ENCODE results near the gene OR2V1.

The OR2V1 gene

GRCh38 chr5:181086026-181086883, 44.7 kb downstream of the OR2V1 start:
- H3K9me3 ChIP-seq (ENCODE audit: insufficient read depth, low read length) = no peaks in the 10 kb centered on the region
- no peak overlapping the region for H3K4me2 ChIP-seq (ENCODE audit: low read length)
- no peak overlapping the region for H2AFZ ChIP-seq (ENCODE audit: low read depth, low read length)
- TF ChIP-seq CTCF (IDR thresholded peaks at IDR 0.05; ENCODE audit: low read depth, low read length) (no peak), EZH2phosphoT487 (IDR thresholded peaks at IDR 0.05; ENCODE audit: low read depth) (no peak)
- no peaks in the 10 kb centered on the region for H3K4me1 ChIP-seq (ENCODE audit: low read length)
- H3K4me3 ChIP-seq (ENCODE audit: low read length) = no peak overlapping the region
- no peaks in the 10 kb centered on the region for H3K36me3 ChIP-seq (replicated peaks; ENCODE audit: low read depth, low read length)
- peaks cover 10% of the 10 kb centered on the region; the same call in 1 of the 2 replicates for H3K27me3 ChIP-seq (ENCODE audit: low read depth, low read length)
- H3K9ac ChIP-seq (ENCODE audit: low read length) = no peak overlapping the region
- no peaks in the 10 kb centered on the region for H3K79me2 ChIP-seq (ENCODE audit: low read length)
- no peaks in the 10 kb centered on the region for H4K20me1 ChIP-seq (ENCODE audit: insufficient read depth, low read length)
- H3K27ac ChIP-seq (ENCODE audit: low read length) = no peak overlapping the region

- H3K4me2 ChIP-seq (ENCODE audit: low read length) = no peak overlapping the region
- no peak for TF ChIP-seq CTCF (IDR thresholded peaks at IDR 0.05; ENCODE audit: low read depth, low read length)
- TF ChIP-seq EZH2phosphoT487 (IDR thresholded peaks at IDR 0.05; ENCODE audit: low read depth) = no peak
- H3K79me2 ChIP-seq (ENCODE audit: low read length) = no peaks in the 10 kb centered on the region
- H3K9ac ChIP-seq (ENCODE audit: low read length) = no peak overlapping the region
- no peak overlapping the region for H3K4me3 ChIP-seq (ENCODE audit: low read length)
- no peaks in the 10 kb centered on the region for H3K36me3 ChIP-seq (replicated peaks; ENCODE audit: low read depth, low read length)
- H3K4me1 ChIP-seq (ENCODE audit: low read length) = no peaks in the 10 kb centered on the region
- no peak overlapping the region for H2AFZ ChIP-seq (ENCODE audit: low read depth, low read length)
- no peaks in the 10 kb centered on the region for H4K20me1 ChIP-seq (ENCODE audit: insufficient read depth, low read length)
- H3K27me3 ChIP-seq (ENCODE audit: low read depth, low read length) = peaks cover 14% of the 10 kb centered on the region; the same call in 1 of the 2 replicates
- no peaks in the 10 kb centered on the region for H3K9me3 ChIP-seq (ENCODE audit: insufficient read depth, low read length)
- H3K27ac ChIP-seq (ENCODE audit: low read length) = no peak overlapping the region
Measured at GRCh38 chr5:181084621-181085195, 46.3 kb downstream of the OR2V1 start.

DNA sequence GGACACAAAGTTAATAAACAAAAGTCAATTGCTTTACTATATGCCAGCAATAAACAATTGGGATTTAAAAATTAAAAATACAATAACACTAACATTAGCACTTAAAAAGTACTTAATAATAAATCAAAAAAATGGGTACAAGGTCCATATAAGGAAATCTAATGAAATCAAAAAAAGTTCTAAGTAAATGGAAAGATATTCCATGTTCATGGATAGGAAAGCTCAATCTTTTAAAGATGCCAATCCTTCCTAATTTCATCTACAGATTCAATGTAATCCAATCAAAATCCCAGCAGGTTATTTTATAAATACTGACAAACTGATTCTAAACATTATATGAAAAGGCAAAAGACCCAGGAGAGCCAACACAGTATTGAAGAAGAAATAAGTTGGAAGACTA, 49.0 kb downstream of the OR2V1 start:
- Histone ChIP-seq H3K4me3 (ENCODE audit: low read length) (no peak overlapping the region), H3K79me2 (ENCODE audit: low read length) (no peaks in the 10 kb centered on the region), H3K4me1 (ENCODE audit: low read length) (no peaks in the 10 kb centered on the region), H3K36me3 (replicated peaks; ENCODE audit: low read depth, low read length) (no peaks in the 10 kb centered on the region), H3K9me3 (ENCODE audit: insufficient read depth, low read length) (no peaks in the 10 kb centered on the region), H3K4me2 (ENCODE audit: low read length) (no peak overlapping the region), H2AFZ (ENCODE audit: low read depth, low read length) (no peak overlapping the region), H3K9ac (ENCODE audit: low read length) (no peak overlapping the region), H4K20me1 (ENCODE audit: insufficient read depth, low read length) (no peaks in the 10 kb centered on the region), H3K27me3 (ENCODE audit: low read depth, low read length) (peaks cover 14% of the 10 kb centered on the region; the same call in 1 of the 2 replicates), H3K27ac (ENCODE audit: low read length) (no peak overlapping the region)
- TF ChIP-seq CTCF (IDR thresholded peaks at IDR 0.05; ENCODE audit: low read depth, low read length) (no peak), EZH2phosphoT487 (IDR thresholded peaks at IDR 0.05; ENCODE audit: low read depth) (no peak)

- no peak overlapping the region for H3K27ac ChIP-seq (ENCODE audit: low read length)
- H3K79me2 ChIP-seq (ENCODE audit: low read length) = no peaks in the 10 kb centered on the region
- H4K20me1 ChIP-seq (ENCODE audit: insufficient read depth, low read length) = no peaks in the 10 kb centered on the region
- H3K9me3 ChIP-seq (ENCODE audit: insufficient read depth, low read length) = no peaks in the 10 kb centered on the region
- 0 out of 2 replicates have a peak, but pooled peaks cover 7% of the 10 kb centered on the region for H3K27me3 ChIP-seq (ENCODE audit: low read depth, low read length)
- no peak overlapping the region for H3K4me2 ChIP-seq (ENCODE audit: low read length)
- H3K9ac ChIP-seq (ENCODE audit: low read length) = no peak overlapping the region
- H3K36me3 ChIP-seq (replicated peaks; ENCODE audit: low read depth, low read length) = no peaks in the 10 kb centered on the region
- TF ChIP-seq CTCF (IDR thresholded peaks at IDR 0.05; ENCODE audit: low read depth, low read length) (no peak), EZH2phosphoT487 (IDR thresholded peaks at IDR 0.05; ENCODE audit: low read depth) (no peak)
- H2AFZ ChIP-seq (ENCODE audit: low read depth, low read length) = no peak overlapping the region
- H3K4me1 ChIP-seq (ENCODE audit: low read length) = no peaks in the 10 kb centered on the region
- no peak overlapping the region for H3K4me3 ChIP-seq (ENCODE audit: low read length)
Measured at GRCh38 chr5:181076920-181077319, 54.0 kb downstream of the OR2V1 start.

All from OCI-LY3 (cell line).